Breast epithelium (tissue), 4 donors: ENCODE measurements around the gene RHOG. TPM values are rescaled to one million over a fixed set of nuclear protein-coding genes. Genes with fewer than 3 reads are reported as not detected.
A peak's percentile ranks its signal among the peaks of the same experiment; 100 is the strongest.

Source experiments
- DNase-seq, 2 donors: peaks; one replicate each; pipeline ENCODE4 v3.0.0-alpha.2; 2019; ENCODE audit warnings: low spot score in 2 of 2
- H3K27ac ChIP-seq, 2 donors: fragments of 200-600 bp; sonication (generic) in 1 of 2; one replicate each; pipeline ENCODE4 v1.5.1; 2016 to 2019; ENCODE audit warnings: mild to moderate bottlenecking in 1 of 2
- H3K27me3 ChIP-seq, 2 donors: fragments of 200-600 bp; sonication (generic) in 1 of 2; one replicate each; pipeline versions ENCODE4 v1.5.1 to v1.6.0; 2017 to 2019; ENCODE audit warnings: control low read depth in 1 of 2, mild to moderate bottlenecking in 1 of 2
- H3K36me3 ChIP-seq: fragments of 200-600 bp; one replicate; pipeline ENCODE4 v1.5.1; 2019
- H3K4me1 ChIP-seq, 2 donors: fragments of 200-600 bp; sonication (generic); one replicate each; pipeline ENCODE4 v1.5.1; 2016 to 2019; ENCODE audit warnings: control low read depth in 1 of 2
- H3K4me3 ChIP-seq, 3 donors: fragments of 200-600 bp; sonication (generic); 1 replicate in 2 of 3; 2 replicates in 1 of 3; pipeline ENCODE4 v1.5.1; 2016 to 2019; ENCODE audit warnings: mild to moderate bottlenecking in 3 of 3, moderate library complexity in 2 of 3
- H3K9me3 ChIP-seq, 2 donors: fragments of 200-600 bp; sonication (generic) in 1 of 2; one replicate each; pipeline ENCODE4 v1.5.1; 2016 to 2019; ENCODE audit warnings: control low read depth in 1 of 2
- CTCF ChIP-seq, 3 donors: fragments of 450-650 bp; IDR thresholded peaks; one replicate each; pipeline ENCODE4 v1.5.1; 2016 to 2017; ENCODE audit warnings: antibody characterized with exemption in 3 of 3, mild to moderate bottlenecking in 3 of 3, moderate library complexity in 3 of 3
- POLR2A ChIP-seq: fragments of 450-650 bp; IDR thresholded peaks from one replicate; pipeline ENCODE4 v1.6.1; 2016; ENCODE audit warnings: antibody characterized with exemption, mild to moderate bottlenecking, moderate library complexity
- POLR2AphosphoS5 ChIP-seq, 3 donors: sonication (generic); formaldehyde crosslinking; IDR thresholded peaks; one replicate each; pipeline ENCODE4 v1.6.1; 2017; ENCODE audit warnings: antibody characterized with exemption in 3 of 3
- intact Hi-C: fragments of 100-400 bp; cut with DNase I; formaldehyde crosslinking; loops from one replicate; pipeline ENCODE4 v1.15.1; 2023; ENCODE audit warnings: low total_unique reads
- total RNA-seq, 3 donors: library from RNA; depleted of rRNA; stranded (reverse); fragments of >200 nt; gene quantifications; one replicate each; pipeline ENCODE4 v1.1.0, GENCODE V29; 2016

RHOG gene
- total RNA-seq, 3 donors from 2014 or later = 37.0 to 68.2 (median 37.0) TPM

GRCh38 chr11:3799873-3800272 lies 40.9 kb downstream of the RHOG start:
- H3K27me3 ChIP-seq = no peaks in the 10 kb centered on the region
- H3K4me1 ChIP-seq = peaks cover 0 to 7% of the 10 kb centered on the region in 2 donors
- no peak for TF ChIP-seq POLR2A
- TF ChIP-seq CTCF (IDR thresholded peaks at IDR 0.05) = no peak
- TF ChIP-seq POLR2AphosphoS5 (IDR thresholded peaks at IDR 0.05) = no peak
- H3K36me3 ChIP-seq = no peaks in the 10 kb centered on the region
- intact Hi-C loops = no loop called here
- no peak overlapping the region for H3K4me3 ChIP-seq
- no peaks in the 10 kb centered on the region for H3K9me3 ChIP-seq
- DNase-seq = no peak
- H3K27ac ChIP-seq = no peak overlapping the region

- intact Hi-C loops = no loop called here
- DNase-seq = no peak
Observed at GRCh38 chr11:3799143-3799542, 41.6 kb downstream of the RHOG start.

GRCh38 chr11:3797329-3798090 lies 43.2 kb downstream of the RHOG start, which contains the start of gene NUP98:
Gene NUP98 (minus strand): TSS chr11:3797554. CDS start chr11:3782117, 15,437 bp downstream.
- peak; percentile 97 to 99 (median 98) for TF ChIP-seq POLR2AphosphoS5 (IDR thresholded peaks at IDR 0.05)
- TF ChIP-seq CTCF (IDR thresholded peaks at IDR 0.05) = peak in 1 of 3 donors; percentile 38
- TF ChIP-seq POLR2A = peak; percentile 98
- intact Hi-C loops = no loop called here

More at GRCh38 chr11:3799143-3799542, 41.6 kb downstream of the RHOG start:
- no peaks in the 10 kb centered on the region for H3K9me3 ChIP-seq
- H3K27me3 ChIP-seq = no peaks in the 10 kb centered on the region
- H3K4me1 ChIP-seq = peaks cover 0 to 7% of the 10 kb centered on the region in 2 donors
- H3K27ac ChIP-seq = no peak overlapping the region
- TF ChIP-seq CTCF (IDR thresholded peaks at IDR 0.05) (no peak), POLR2AphosphoS5 (IDR thresholded peaks at IDR 0.05) (no peak), POLR2A (no peak)
- H3K36me3 ChIP-seq = no peaks in the 10 kb centered on the region
- no peak overlapping the region for H3K4me3 ChIP-seq

GRCh38 chr11:3796801-3797328 lies 43.9 kb downstream of the RHOG start:
- intact Hi-C loops = no loop called here
- Histone ChIP-seq H3K27ac (peak overlapping the region; percentile 97 to 99), H3K9me3 (no peaks in the 10 kb centered on the region), H3K4me1 (peaks cover 0 to 7% of the 10 kb centered on the region in 2 donors), H3K36me3 (no peaks in the 10 kb centered on the region), H3K27me3 (no peaks in the 10 kb centered on the region), H3K4me3 (peak overlapping the region; percentile 89 to 90 (median 90))
- TF ChIP-seq POLR2AphosphoS5 (IDR thresholded peaks at IDR 0.05) = no peak
- peak; percentile 47 to 58 for DNase-seq

More at GRCh38 chr11:3797329-3798090, 43.2 kb downstream of the RHOG start, which contains the start of gene NUP98:
- Histone ChIP-seq H3K4me3 (peak within 1 kb of the TSS; percentile 89 to 90 (median 90)), H3K27ac (peak within 1 kb of the TSS; percentile 97 to 99), H3K36me3 (no peaks in the 10 kb centered on the region), H3K9me3 (no peaks in the 10 kb centered on the region), H3K27me3 (no peaks in the 10 kb centered on the region), H3K4me1 (peaks cover 0 to 7% of the 10 kb centered on the region in 2 donors)
- peak; percentile 100 for DNase-seq

- Histone ChIP-seq H3K27me3 (no peaks in the 10 kb centered on the region), H3K36me3 (no peaks in the 10 kb centered on the region), H3K4me3 (peak overlapping the region; percentile 89 to 90 (median 90)), H3K9me3 (no peaks in the 10 kb centered on the region), H3K27ac (peak overlapping the region; percentile 97 to 99), H3K4me1 (peaks cover 0 to 7% of the 10 kb centered on the region in 2 donors)
- no peak for DNase-seq
- TF ChIP-seq CTCF (IDR thresholded peaks at IDR 0.05) (no peak), POLR2AphosphoS5 (IDR thresholded peaks at IDR 0.05) (no peak), POLR2A (no peak)
- intact Hi-C loops = no loop called here
Observed at GRCh38 chr11:3796346-3796745, 44.4 kb downstream of the RHOG start.
